HepG2 (cell line): Measurements from ENCODE around the gene ARHGEF4. TPM values are rescaled to one million over a fixed set of nuclear protein-coding genes. Genes with fewer than 3 reads are reported as not detected.

Source experiments
- DR1 ChIP-seq: sonication (generic); formaldehyde crosslinking; IDR thresholded peaks from 2 replicates; pipeline ENCODE4 v1.8.0; 2021; ENCODE audit warnings: mild to moderate bottlenecking, missing genetic modification reagents, inconsistent platforms
- GFI1 ChIP-seq: sonication (generic); formaldehyde crosslinking; IDR thresholded peaks from 2 replicates; pipeline ENCODE4 v1.5.0; 2020; ENCODE audit warnings: missing genetic modification reagents, mild to moderate bottlenecking, borderline replicate concordance
- HMG20B ChIP-seq: conservative IDR thresholded peaks from 2 replicates; pipeline ENCODE4 v1.6.1; 2016; ENCODE audit warnings: missing genetic modification reagents, missing compliant biosample characterization
- KDM1A ChIP-seq: IDR thresholded peaks from 2 replicates; pipeline ENCODE4 v1.6.1; 2016; ENCODE audit warnings: missing compliant biosample characterization
- NR2F2 ChIP-seq: IDR thresholded peaks from 2 replicates; pipeline ENCODE4 v1.6.1; 2012; ENCODE audit warnings: low read depth, inconsistent platforms, borderline replicate concordance
- RFXANK ChIP-seq: IDR thresholded peaks from 2 replicates; pipeline ENCODE4 v1.6.1; 2016
- ZNF160 ChIP-seq: sonication (generic); formaldehyde crosslinking; IDR thresholded peaks from 2 replicates; pipeline ENCODE4 v1.8.0; 2022; ENCODE audit warnings: mild to moderate bottlenecking, inconsistent platforms, missing genetic modification reagents
- polyA plus RNA-seq, 8 experiments: library from polyadenylated mRNA; depleted of rRNA in 3 of 8; stranded (reverse) in 7 of 8; unstranded in 1 of 8; fragments of >200 nt; fragmentation: Illumina TruSeq in 4 of 8; extraction: Trizol in 4 of 8; gene quantifications; 2 replicates each; pipeline versions ENCODE4 v1.2.1 to v1.2.3, GENCODE V29; 2011 to 2016; ENCODE audit warnings: low read depth in 4 of 8, missing spikeins in 1 of 8, mixed read lengths in 1 of 8; ENCODE audit not compliant: insufficient read depth in 1 of 8
- total RNA-seq, 5 experiments: library from RNA; depleted of rRNA; stranded (reverse); fragments of >200 nt; fragmentation: Illumina TruSeq; extraction: Trizol; gene quantifications; 2 replicates each; pipeline ENCODE4 v1.2.3, GENCODE V29; 2016; ENCODE audit warnings: low read depth in 1 of 5
- TF ChIP-seq, protein P1 (sequence below): sonication (generic); formaldehyde crosslinking; IDR thresholded peaks from 2 replicates; pipeline ENCODE4 v1.4.0; 2020; ENCODE audit warnings: missing genetic modification reagents, borderline replicate concordance
- TF ChIP-seq, protein P2 (sequence below): sonication (generic); formaldehyde crosslinking; IDR thresholded peaks from 2 replicates; pipeline ENCODE4 v1.4.0; 2020; ENCODE audit warnings: missing genetic modification reagents
- TF ChIP-seq, protein P3 (sequence below): sonication (generic); formaldehyde crosslinking; IDR thresholded peaks from 2 replicates; pipeline ENCODE4 v1.5.0; 2020; ENCODE audit warnings: missing genetic modification reagents
- TF ChIP-seq, protein P4 (sequence below): sonication (generic); formaldehyde crosslinking; IDR thresholded peaks from 2 replicates; pipeline ENCODE4 v1.5.0; 2020; ENCODE audit warnings: mild to moderate bottlenecking, missing genetic modification reagents

The ARHGEF4 gene
- total and polyA plus RNA-seq, 2 of the 13 experiments (the other 11 are each of a cell fraction or from before 2014, with no cell fraction given), result 0.11 to 0.13 TPM

DNA sequence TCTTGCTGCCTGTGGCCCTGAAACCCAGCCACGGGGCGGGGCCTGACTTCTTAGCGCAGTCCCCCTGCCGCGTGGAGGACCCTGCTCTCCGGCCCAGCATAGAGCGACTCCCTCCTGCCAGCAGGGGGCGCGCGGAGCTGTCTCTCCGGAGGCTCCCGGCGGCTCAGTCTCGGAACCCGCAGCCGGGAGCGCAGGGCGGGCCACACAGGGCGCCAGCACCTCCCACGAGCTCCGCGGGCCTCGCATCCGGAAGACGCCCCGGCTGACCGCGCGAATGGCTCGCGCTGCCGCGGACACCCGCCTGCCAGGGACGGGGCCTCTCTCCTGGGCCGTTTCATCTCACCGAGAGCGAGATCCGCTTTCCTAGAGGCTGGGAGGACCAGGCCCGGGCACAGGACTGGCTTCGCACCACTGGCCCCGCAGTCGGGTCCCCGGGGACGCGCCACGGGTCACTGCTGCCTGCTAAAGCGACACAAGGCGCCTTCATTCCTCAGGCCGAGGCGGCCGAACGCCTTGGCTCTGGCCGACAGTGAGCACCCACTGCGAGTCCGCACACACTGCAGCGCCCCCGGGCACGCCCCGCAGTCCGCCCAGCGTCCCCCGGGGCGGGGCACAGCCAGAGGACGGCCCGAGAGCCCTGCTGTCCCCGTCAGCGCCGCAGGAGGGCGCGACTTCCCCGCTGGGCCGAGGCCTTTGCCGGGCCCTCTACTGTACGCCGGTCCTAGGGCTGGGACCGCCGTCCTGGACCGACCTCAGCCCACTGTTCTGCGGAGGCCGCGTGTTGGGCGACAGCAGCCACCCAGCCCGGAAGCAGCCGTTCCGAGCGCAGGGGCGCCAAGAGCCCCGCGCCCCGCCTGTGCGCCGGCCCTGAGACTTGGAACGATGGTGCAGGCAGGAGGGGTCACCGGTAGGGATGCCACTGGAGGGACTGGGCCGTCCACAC is 39.0 kb upstream of the ARHGEF4 start (continued):
- TF ChIP-seq, protein P1, sequence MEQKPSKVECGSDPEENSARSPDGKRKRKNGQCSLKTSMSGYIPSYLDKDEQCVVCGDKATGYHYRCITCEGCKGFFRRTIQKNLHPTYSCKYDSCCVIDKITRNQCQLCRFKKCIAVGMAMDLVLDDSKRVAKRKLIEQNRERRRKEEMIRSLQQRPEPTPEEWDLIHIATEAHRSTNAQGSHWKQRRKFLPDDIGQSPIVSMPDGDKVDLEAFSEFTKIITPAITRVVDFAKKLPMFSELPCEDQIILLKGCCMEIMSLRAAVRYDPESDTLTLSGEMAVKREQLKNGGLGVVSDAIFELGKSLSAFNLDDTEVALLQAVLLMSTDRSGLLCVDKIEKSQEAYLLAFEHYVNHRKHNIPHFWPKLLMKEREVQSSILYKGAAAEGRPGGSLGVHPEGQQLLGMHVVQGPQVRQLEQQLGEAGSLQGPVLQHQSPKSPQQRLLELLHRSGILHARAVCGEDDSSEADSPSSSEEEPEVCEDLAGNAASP, result peak; percentile 9; the same call in 1 of the 2 replicates
- TF ChIP-seq HMG20B, result no peak
- TF ChIP-seq, protein P2, sequence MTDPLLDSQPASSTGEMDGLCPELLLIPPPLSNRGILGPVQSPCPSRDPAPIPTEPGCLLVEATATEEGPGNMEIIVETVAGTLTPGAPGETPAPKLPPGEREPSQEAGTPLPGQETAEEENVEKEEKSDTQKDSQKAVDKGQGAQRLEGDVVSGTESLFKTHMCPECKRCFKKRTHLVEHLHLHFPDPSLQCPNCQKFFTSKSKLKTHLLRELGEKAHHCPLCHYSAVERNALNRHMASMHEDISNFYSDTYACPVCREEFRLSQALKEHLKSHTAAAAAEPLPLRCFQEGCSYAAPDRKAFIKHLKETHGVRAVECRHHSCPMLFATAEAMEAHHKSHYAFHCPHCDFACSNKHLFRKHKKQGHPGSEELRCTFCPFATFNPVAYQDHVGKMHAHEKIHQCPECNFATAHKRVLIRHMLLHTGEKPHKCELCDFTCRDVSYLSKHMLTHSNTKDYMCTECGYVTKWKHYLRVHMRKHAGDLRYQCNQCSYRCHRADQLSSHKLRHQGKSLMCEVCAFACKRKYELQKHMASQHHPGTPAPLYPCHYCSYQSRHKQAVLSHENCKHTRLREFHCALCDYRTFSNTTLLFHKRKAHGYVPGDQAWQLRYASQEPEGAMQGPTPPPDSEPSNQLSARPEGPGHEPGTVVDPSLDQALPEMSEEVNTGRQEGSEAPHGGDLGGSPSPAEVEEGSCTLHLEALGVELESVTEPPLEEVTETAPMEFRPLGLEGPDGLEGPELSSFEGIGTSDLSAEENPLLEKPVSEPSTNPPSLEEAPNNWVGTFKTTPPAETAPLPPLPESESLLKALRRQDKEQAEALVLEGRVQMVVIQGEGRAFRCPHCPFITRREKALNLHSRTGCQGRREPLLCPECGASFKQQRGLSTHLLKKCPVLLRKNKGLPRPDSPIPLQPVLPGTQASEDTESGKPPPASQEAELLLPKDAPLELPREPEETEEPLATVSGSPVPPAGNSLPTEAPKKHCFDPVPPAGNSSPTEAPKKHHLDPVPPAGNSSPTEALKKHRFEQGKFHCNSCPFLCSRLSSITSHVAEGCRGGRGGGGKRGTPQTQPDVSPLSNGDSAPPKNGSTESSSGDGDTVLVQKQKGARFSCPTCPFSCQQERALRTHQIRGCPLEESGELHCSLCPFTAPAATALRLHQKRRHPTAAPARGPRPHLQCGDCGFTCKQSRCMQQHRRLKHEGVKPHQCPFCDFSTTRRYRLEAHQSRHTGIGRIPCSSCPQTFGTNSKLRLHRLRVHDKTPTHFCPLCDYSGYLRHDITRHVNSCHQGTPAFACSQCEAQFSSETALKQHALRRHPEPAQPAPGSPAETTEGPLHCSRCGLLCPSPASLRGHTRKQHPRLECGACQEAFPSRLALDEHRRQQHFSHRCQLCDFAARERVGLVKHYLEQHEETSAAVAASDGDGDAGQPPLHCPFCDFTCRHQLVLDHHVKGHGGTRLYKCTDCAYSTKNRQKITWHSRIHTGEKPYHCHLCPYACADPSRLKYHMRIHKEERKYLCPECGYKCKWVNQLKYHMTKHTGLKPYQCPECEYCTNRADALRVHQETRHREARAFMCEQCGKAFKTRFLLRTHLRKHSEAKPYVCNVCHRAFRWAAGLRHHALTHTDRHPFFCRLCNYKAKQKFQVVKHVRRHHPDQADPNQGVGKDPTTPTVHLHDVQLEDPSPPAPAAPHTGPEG (CRISPR knock-in tag), result no peak
- peak; percentile 52; the same call in 1 of the 2 replicates for TF ChIP-seq GFI1 (CRISPR knock-in tag)
- TF ChIP-seq, protein P3, sequence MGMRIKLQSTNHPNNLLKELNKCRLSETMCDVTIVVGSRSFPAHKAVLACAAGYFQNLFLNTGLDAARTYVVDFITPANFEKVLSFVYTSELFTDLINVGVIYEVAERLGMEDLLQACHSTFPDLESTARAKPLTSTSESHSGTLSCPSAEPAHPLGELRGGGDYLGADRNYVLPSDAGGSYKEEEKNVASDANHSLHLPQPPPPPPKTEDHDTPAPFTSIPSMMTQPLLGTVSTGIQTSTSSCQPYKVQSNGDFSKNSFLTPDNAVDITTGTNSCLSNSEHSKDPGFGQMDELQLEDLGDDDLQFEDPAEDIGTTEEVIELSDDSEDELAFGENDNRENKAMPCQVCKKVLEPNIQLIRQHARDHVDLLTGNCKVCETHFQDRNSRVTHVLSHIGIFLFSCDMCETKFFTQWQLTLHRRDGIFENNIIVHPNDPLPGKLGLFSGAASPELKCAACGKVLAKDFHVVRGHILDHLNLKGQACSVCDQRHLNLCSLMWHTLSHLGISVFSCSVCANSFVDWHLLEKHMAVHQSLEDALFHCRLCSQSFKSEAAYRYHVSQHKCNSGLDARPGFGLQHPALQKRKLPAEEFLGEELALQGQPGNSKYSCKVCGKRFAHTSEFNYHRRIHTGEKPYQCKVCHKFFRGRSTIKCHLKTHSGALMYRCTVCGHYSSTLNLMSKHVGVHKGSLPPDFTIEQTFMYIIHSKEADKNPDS (CRISPR knock-in tag), result peak; percentile 87
- TF ChIP-seq NR2F2, result no peak; the same call in 1 of the 2 replicates
- TF ChIP-seq DR1 (CRISPR knock-in tag), result peak; percentile 79
- TF ChIP-seq KDM1A, result no peak; the same call in 1 of the 2 replicates
- peak; percentile 32; the same call in 1 of the 2 replicates for TF ChIP-seq ZNF160 (CRISPR knock-in tag)
- TF ChIP-seq, protein P4, sequence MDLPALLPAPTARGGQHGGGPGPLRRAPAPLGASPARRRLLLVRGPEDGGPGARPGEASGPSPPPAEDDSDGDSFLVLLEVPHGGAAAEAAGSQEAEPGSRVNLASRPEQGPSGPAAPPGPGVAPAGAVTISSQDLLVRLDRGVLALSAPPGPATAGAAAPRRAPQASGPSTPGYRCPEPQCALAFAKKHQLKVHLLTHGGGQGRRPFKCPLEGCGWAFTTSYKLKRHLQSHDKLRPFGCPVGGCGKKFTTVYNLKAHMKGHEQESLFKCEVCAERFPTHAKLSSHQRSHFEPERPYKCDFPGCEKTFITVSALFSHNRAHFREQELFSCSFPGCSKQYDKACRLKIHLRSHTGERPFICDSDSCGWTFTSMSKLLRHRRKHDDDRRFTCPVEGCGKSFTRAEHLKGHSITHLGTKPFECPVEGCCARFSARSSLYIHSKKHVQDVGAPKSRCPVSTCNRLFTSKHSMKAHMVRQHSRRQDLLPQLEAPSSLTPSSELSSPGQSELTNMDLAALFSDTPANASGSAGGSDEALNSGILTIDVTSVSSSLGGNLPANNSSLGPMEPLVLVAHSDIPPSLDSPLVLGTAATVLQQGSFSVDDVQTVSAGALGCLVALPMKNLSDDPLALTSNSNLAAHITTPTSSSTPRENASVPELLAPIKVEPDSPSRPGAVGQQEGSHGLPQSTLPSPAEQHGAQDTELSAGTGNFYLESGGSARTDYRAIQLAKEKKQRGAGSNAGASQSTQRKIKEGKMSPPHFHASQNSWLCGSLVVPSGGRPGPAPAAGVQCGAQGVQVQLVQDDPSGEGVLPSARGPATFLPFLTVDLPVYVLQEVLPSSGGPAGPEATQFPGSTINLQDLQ (CRISPR knock-in tag), result no peak; the same call in none of the 2 replicates
- TF ChIP-seq RFXANK (CRISPR knock-in tag), result peak; percentile 23; the same call in 1 of the 2 replicates
